ENCODE results near the gene SLC12A8.

- TF ChIP-seq ZBTB33 (IDR thresholded peaks at IDR 0.05; ENCODE audit: borderline replicate concordance, low read depth), result no peak
- TF ChIP-seq CHD2 (IDR thresholded peaks at IDR 0.05; ENCODE audit: low read length, partially characterized antibody), result no peak
- TF ChIP-seq CTCF (IDR thresholded peaks at IDR 0.05), result no peak
- TF ChIP-seq TAF1 (IDR thresholded peaks at IDR 0.05; ENCODE audit: borderline replicate concordance, low read depth, low read length), result no peak
- no peak for TF ChIP-seq POLR2AphosphoS5 (IDR thresholded peaks at IDR 0.05; ENCODE audit: low read depth, low read length)
- TF ChIP-seq EP300 (IDR thresholded peaks at IDR 0.05; ENCODE audit: borderline replicate concordance in 1 of 2, low read depth in 1 of 2, low read length in 1 of 2), result no peak
- TF ChIP-seq TEAD4 (IDR thresholded peaks at IDR 0.05; ENCODE audit: borderline replicate concordance, insufficient read depth), result no peak
- no peak for TF ChIP-seq YY1 (IDR thresholded peaks at IDR 0.05; ENCODE audit: low read depth)
- no peak for TF ChIP-seq SMC3 (IDR thresholded peaks at IDR 0.05; ENCODE audit: low read depth, low read length)
- no peak for TF ChIP-seq FOSL2 (IDR thresholded peaks at IDR 0.05; ENCODE audit: borderline replicate concordance, low read depth)
- no peak for TF ChIP-seq GATA2 (CRISPR knock-in tag; IDR thresholded peaks at IDR 0.05)
These were observed 8.8 kb downstream of the SLC12A8 start for GRCh38 chr3:125203731-125204130.

Measured in SK-N-SH (cell line).